K562 (cell line): ENCODE results near the gene CRACR2B. TPM values are rescaled to one million over a fixed set of nuclear protein-coding genes. Genes with fewer than 3 reads are reported as not detected.

Experiments
- ARID4B ChIP-seq: sonication (generic); formaldehyde crosslinking; IDR thresholded peaks from 2 replicates; pipeline ENCODE4 v1.8.0; 2022; ENCODE audit warnings: mild to moderate bottlenecking, missing genetic modification reagents
- ATF4 ChIP-seq: fragments of 450-650 bp; formaldehyde crosslinking; IDR thresholded peaks from 2 replicates; pipeline ENCODE4 v1.4.0; 2022; ENCODE audit warnings: mild to moderate bottlenecking, moderate library complexity
- CHD4 ChIP-seq: fragments of 200-600 bp; sonication (generic); IDR thresholded peaks from 3 replicates; pipeline ENCODE4 v1.6.1; 2012; ENCODE audit warnings: low read depth, mild to moderate bottlenecking, mixed read lengths, low read length, inconsistent platforms; ENCODE audit not compliant: insufficient read depth, insufficient replicate concordance, poor library complexity, severe bottlenecking
- CTBP1 ChIP-seq: fragments of 450-650 bp; IDR thresholded peaks from 2 replicates; pipeline ENCODE4 v1.6.1; 2016; ENCODE audit warnings: borderline replicate concordance
- KAT2B ChIP-seq: IDR thresholded peaks from one replicate; pipeline ENCODE4 v1.6.1; 2012; ENCODE audit warnings: low read depth, mild to moderate bottlenecking, control low read depth, inconsistent platforms, low read length, moderate library complexity
- KDM2B ChIP-seq: fragments of 250-450 bp; sonication (Bioruptor Pico); IDR thresholded peaks from 2 replicates; pipeline ENCODE4 v1.8.0; 2021; ENCODE audit warnings: mild to moderate bottlenecking, moderate library complexity
- KDM4B ChIP-seq, 2 experiments: fragments of 450-650 bp in 1 of 2; sonication (generic) in 1 of 2; IDR thresholded peaks; 2 replicates each; pipeline ENCODE4 v1.6.1; 2016 to 2017; ENCODE audit warnings: borderline replicate concordance in 2 of 2, antibody characterized with exemption in 1 of 2, low read depth in 1 of 2, mild to moderate bottlenecking in 1 of 2
- MAX ChIP-seq: sonication (generic); formaldehyde crosslinking; IDR thresholded peaks from 2 replicates; pipeline ENCODE4 v1.9.0; 2022; ENCODE audit warnings: mild to moderate bottlenecking, missing genetic modification reagents
- NR2C1 ChIP-seq, 2 experiments: fragments of 450-650 bp; IDR thresholded peaks; 2 replicates each; pipeline ENCODE4 v1.6.1; 2017; ENCODE audit warnings: mild to moderate bottlenecking in 2 of 2, antibody characterized with exemption in 1 of 2, inconsistent platforms in 1 of 2, missing compliant biosample characterization in 1 of 2, missing genetic modification characterization in 1 of 2
- NR4A1 ChIP-seq, 2 experiments: fragments of 250-450 bp in 1 of 2; fragments of 450-650 bp in 1 of 2; sonication (Bioruptor Pico) in 1 of 2; IDR thresholded peaks; 2 replicates each; pipeline versions ENCODE4 v1.4.0 to v1.6.1; 2016 to 2020; ENCODE audit warnings: mild to moderate bottlenecking in 2 of 2, missing compliant biosample characterization in 1 of 2, missing genetic modification characterization in 1 of 2, moderate library complexity in 1 of 2
- POLR2A ChIP-seq: fragments of 450-650 bp; conservative IDR thresholded peaks from 2 replicates; pipeline ENCODE4 v1.6.1; 2016
- SAFB ChIP-seq: fragments of 200-400 bp; formaldehyde crosslinking; IDR thresholded peaks from 2 replicates; pipeline ENCODE4 v1.6.1; 2017; ENCODE audit warnings: low read depth, low read length, borderline replicate concordance
- TEAD2 ChIP-seq: fragments of 450-650 bp; IDR thresholded peaks from 2 replicates; pipeline ENCODE4 v1.6.1; 2016; ENCODE audit warnings: missing genetic modification characterization, control low read depth, missing compliant biosample characterization
- TFAP4 ChIP-seq: sonication (generic); formaldehyde crosslinking; IDR thresholded peaks from 2 replicates; pipeline ENCODE4 v1.8.0; 2022; ENCODE audit warnings: missing genetic modification reagents, mild to moderate bottlenecking, moderate library complexity, borderline replicate concordance
- TGIF2 ChIP-seq: sonication (generic); formaldehyde crosslinking; IDR thresholded peaks from 2 replicates; pipeline ENCODE4 v1.8.1; 2022; ENCODE audit warnings: mild to moderate bottlenecking, missing genetic modification reagents, moderate library complexity
- ZNF140 ChIP-seq: fragments of 250-450 bp; sonication (Bioruptor Pico); IDR thresholded peaks from 2 replicates; pipeline ENCODE4 v1.8.0; 2021; ENCODE audit warnings: moderate library complexity, mild to moderate bottlenecking, inconsistent platforms
- ZNF316 ChIP-seq: fragments of 450-650 bp; IDR thresholded peaks from 2 replicates; pipeline ENCODE4 v1.6.1; 2016
- ZNF408 ChIP-seq: fragments of 250-450 bp; sonication (Bioruptor Pico); IDR thresholded peaks from 2 replicates; pipeline ENCODE4 v1.4.0; 2020; ENCODE audit warnings: low read depth, mild to moderate bottlenecking, moderate library complexity
- ZNF766 ChIP-seq: fragments of 200-800 bp; sonication (Bioruptor generic); conservative IDR thresholded peaks from 2 replicates; pipeline ENCODE4 v1.6.1; 2016; ENCODE audit warnings: missing genetic modification characterization, missing compliant biosample characterization
- polyA plus RNA-seq, 8 experiments: library from polyadenylated mRNA; depleted of rRNA in 4 of 8; stranded (reverse) in 5 of 8; unstranded in 3 of 8; fragments of >200 nt; fragmentation: Nextera tagmentation in 2 of 8; fragmentation: Illumina TruSeq in 1 of 8; extraction: Ambion mirVana in 2 of 8; extraction: Trizol in 1 of 8; gene quantifications; 2 replicates each; pipeline versions ENCODE4 v1.2.1 to v1.2.3, GENCODE V29; 2011 to 2014; ENCODE audit warnings: inconsistent platforms in 1 of 8, missing spikeins in 1 of 8
- total RNA-seq, 7 experiments: library from RNA; depleted of rRNA in 6 of 7; stranded (reverse); fragments of >200 nt in 6 of 7; fragmentation: Illumina TruSeq in 2 of 7; extraction: Trizol in 2 of 7; gene quantifications; 2 replicates each; pipeline versions ENCODE4 v1.2.1 to v1.2.3, GENCODE V29; 2011 to 2021; ENCODE audit warnings: low replicate concordance in 1 of 7
- TF ChIP-seq, protein P1 (sequence below): fragments of 250-450 bp; sonication (Bioruptor Pico); IDR thresholded peaks from 2 replicates; pipeline ENCODE4 v1.6.1; 2021; ENCODE audit warnings: mild to moderate bottlenecking

CRACR2B gene
- total and polyA plus RNA-seq, 9 of the 15 experiments (the other 6 are each of a cell fraction or from before 2014, with no cell fraction given): 0.10 to 51.0 (median 6.0) TPM

GRCh38 chr11:819129-819931 lies 8.4 kb upstream of the CRACR2B start (continued):
- TF ChIP-seq ARID4B (CRISPR knock-in tag) (peak; percentile 54; the same call in 1 of the 2 replicates), TEAD2 (tag) (no peak), CHD4 (no peak), ZNF140 (CRISPR knock-in tag) (no peak), CTBP1 (no peak), TFAP4 (CRISPR knock-in tag) (no peak; the same call in 1 of the 2 replicates), KAT2B (no peak), ZNF766 (CRISPR knock-in tag) (no peak), ZNF408 (CRISPR knock-in tag) (no peak), KDM4B (IDR thresholded peaks at IDR 0.05; ENCODE audit: borderline replicate concordance in 2 of 2, low read depth in 1 of 2) (no peak), ATF4 (CRISPR knock-in tag) (no peak), POLR2A (peak; percentile 84), NR4A1 (CRISPR knock-in tag; IDR thresholded peaks at IDR 0.05) (0 out of 2 replicates have a peak, but pooled peaks have one; percentile 21), NR4A1 (tag; IDR thresholded peaks at IDR 0.05) (no peak), KDM2B (peak; percentile 36; the same call in 1 of the 2 replicates), TGIF2 (CRISPR knock-in tag) (no peak), NR2C1 (IDR thresholded peaks at IDR 0.05) (no peak), NR2C1 (tag; IDR thresholded peaks at IDR 0.05) (no peak), MAX (CRISPR knock-in tag) (peak; percentile 37), SAFB (peak; percentile 88), ZNF316 (no peak)
- TF ChIP-seq, protein P1, sequence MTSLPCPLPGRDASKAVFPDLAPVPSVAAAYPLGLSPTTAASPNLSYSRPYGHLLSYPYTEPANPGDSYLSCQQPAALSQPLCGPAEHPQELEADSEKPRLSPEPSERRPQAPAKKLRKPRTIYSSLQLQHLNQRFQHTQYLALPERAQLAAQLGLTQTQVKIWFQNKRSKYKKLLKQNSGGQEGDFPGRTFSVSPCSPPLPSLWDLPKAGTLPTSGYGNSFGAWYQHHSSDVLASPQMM: no peak
